GM12873 (cell line): ENCODE data around the gene SAA4.

Source experiments
- CTCF ChIP-seq: IDR thresholded peaks from 2 replicates; pipeline ENCODE4 v1.5.1; 2012; ENCODE audit warnings: low read depth, mild to moderate bottlenecking, moderate library complexity, low read length, control low read depth; ENCODE audit not compliant: insufficient read depth; ENCODE audit errors: missing control alignments

Gene SAA4

GRCh38 chr11:18236664-18237356 lies at the start of gene SAA4:
SAA4 (minus strand) TSS chr11:18236802; CDS start chr11:18235926, 876 bp downstream.
- no peak for TF ChIP-seq CTCF

- TF ChIP-seq CTCF: no peak
Measured at GRCh38 chr11:18285841-18286240, 49.2 kb upstream of the SAA4 start.

- no peak for TF ChIP-seq CTCF
Measured at GRCh38 chr11:18282626-18283025, 46.0 kb upstream of the SAA4 start.

GRCh38 chr11:18280438-18281045 lies 43.9 kb upstream of the SAA4 start:
- TF ChIP-seq CTCF: no peak

- TF ChIP-seq CTCF: no peak
Measured at GRCh38 chr11:18277565-18278271, 41.1 kb upstream of the SAA4 start.

GRCh38 chr11:18271206-18271605 lies 34.6 kb upstream of the SAA4 start:
- TF ChIP-seq CTCF: no peak

- TF ChIP-seq CTCF: no peak
Measured at GRCh38 chr11:18270102-18270501, 33.5 kb upstream of the SAA4 start.
